Nephron progenitor cell (in vitro differentiated cells): ENCODE measurements around the gene WDTC1.
"Not testable (repeated sequence)": the region's sequence is repeated elsewhere in the genome, so short reads cannot be mapped to it uniquely, and the experiment has no call there.

ENCODE experiments used
- DNase-seq: peaks from one replicate; pipeline ENCODE4 v3.0.0; 2021
- H3K27ac Mint-ChIP-seq: 2 replicates; pipeline ENCODE4 v1.8.0; 2021; ENCODE audit warnings: mild to moderate bottlenecking, moderate library complexity, mixed read lengths
- H3K27me3 Mint-ChIP-seq: 2 replicates; pipeline ENCODE4 v1.8.0; 2021; ENCODE audit warnings: mild to moderate bottlenecking, low read depth, mixed read lengths; ENCODE audit not compliant: poor library complexity
- H3K36me3 Mint-ChIP-seq: 2 replicates; pipeline ENCODE4 v1.8.0; 2021; ENCODE audit warnings: low read depth, mixed read lengths
- H3K4me1 Mint-ChIP-seq: 2 replicates; pipeline ENCODE4 v1.8.0; 2021; ENCODE audit warnings: mixed read lengths
- H3K4me3 Mint-ChIP-seq: 2 replicates; pipeline ENCODE4 v1.8.0; 2021; ENCODE audit warnings: mild to moderate bottlenecking, moderate library complexity, mixed read lengths
- H3K9me3 Mint-ChIP-seq: 2 replicates; pipeline ENCODE4 v1.8.0; 2021; ENCODE audit warnings: mild to moderate bottlenecking, moderate library complexity, mixed read lengths
- TF ChIP-seq, protein P1 (sequence below): fragments of 200-600 bp; sonication (generic); IDR thresholded peaks from 2 replicates; pipeline ENCODE4 v1.5.0; 2021; ENCODE audit warnings: antibody characterized with exemption

Gene WDTC1

DNA sequence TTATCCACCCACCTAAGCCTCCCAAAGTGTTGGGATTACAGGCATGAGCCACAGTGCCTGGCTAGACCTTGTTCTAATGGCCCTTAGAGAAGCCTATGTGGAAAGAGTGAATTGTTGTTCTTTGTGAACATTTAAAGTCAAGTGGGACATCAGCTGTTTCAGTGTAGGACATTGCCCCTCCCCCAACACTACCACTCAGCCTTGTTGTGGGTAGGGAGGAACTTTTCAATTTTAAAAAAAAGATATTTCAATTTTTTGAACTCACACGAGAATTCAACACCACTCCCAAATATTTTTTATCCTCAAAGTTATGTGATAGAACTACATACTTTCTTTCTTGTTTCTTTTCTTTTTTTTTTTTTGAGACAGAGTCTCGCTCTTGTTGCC, 50.8 kb downstream of the WDTC1 start:
- Mint-ChIP-seq H3K36me3 (peaks cover 31% of the 10 kb centered on the region), H3K27me3 (no peaks in the 10 kb centered on the region), H3K4me1 (peaks cover 17% of the 10 kb centered on the region), H3K4me3 (no peak overlapping the region), H3K9me3 (peaks cover 5% of the 10 kb centered on the region), H3K27ac (no peak overlapping the region)
- TF ChIP-seq, protein P1, sequence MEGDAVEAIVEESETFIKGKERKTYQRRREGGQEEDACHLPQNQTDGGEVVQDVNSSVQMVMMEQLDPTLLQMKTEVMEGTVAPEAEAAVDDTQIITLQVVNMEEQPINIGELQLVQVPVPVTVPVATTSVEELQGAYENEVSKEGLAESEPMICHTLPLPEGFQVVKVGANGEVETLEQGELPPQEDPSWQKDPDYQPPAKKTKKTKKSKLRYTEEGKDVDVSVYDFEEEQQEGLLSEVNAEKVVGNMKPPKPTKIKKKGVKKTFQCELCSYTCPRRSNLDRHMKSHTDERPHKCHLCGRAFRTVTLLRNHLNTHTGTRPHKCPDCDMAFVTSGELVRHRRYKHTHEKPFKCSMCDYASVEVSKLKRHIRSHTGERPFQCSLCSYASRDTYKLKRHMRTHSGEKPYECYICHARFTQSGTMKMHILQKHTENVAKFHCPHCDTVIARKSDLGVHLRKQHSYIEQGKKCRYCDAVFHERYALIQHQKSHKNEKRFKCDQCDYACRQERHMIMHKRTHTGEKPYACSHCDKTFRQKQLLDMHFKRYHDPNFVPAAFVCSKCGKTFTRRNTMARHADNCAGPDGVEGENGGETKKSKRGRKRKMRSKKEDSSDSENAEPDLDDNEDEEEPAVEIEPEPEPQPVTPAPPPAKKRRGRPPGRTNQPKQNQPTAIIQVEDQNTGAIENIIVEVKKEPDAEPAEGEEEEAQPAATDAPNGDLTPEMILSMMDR: no peak
- no peak for DNase-seq

DNA sequence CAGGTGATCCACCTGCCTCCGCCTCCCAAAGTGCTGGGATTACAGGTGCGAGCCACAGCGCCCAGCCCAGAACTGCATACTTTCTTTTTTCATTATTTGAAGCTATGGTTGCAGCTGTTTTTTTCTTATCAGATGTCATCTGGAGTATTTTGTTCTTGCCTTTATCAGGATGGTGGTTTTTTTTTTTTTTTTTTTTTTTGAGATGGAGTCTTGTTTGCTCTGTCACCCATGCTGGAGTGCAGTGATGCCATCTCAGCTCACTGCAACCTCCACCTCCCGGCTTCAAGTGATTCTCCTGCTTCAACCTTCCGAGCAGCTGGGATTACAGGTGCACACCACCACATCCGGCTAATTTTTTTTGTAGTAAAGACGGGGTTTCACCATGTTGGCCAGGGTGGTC, 51.4 kb downstream of the WDTC1 start:
- not testable (repeated sequence) for H3K27me3 Mint-ChIP-seq, H3K4me3 Mint-ChIP-seq, H3K9me3 Mint-ChIP-seq, H3K27ac Mint-ChIP-seq, DNase-seq
- H3K36me3 Mint-ChIP-seq: peaks cover 37% of the 10 kb centered on the region
- H3K4me1 Mint-ChIP-seq: peaks cover 17% of the 10 kb centered on the region

DNA sequence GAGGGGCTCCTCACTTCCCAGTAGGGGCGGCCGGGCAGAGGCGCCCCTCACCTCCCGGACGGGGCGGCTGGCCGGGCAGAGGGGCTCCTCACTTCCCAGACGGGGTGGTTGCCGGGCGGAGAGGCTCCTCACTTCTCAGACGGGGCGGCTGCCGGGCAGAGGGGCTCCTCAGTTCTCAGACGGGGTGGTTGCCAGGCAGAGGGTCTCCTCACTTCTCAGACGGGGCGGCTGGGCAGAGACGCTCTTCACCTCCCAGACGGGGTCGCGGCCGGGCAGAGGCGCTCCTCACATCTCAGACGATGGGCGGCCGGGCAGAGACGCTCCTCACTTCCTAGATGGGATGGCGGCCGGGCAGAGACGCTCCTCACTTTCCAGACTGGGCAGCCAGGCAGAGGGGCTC, 54.7 kb downstream of the WDTC1 start:
- H3K36me3 Mint-ChIP-seq: peaks cover 37% of the 10 kb centered on the region
- not testable (repeated sequence) for H3K4me1 Mint-ChIP-seq, DNase-seq, H3K27me3 Mint-ChIP-seq, H3K27ac Mint-ChIP-seq, H3K9me3 Mint-ChIP-seq, H3K4me3 Mint-ChIP-seq

DNA sequence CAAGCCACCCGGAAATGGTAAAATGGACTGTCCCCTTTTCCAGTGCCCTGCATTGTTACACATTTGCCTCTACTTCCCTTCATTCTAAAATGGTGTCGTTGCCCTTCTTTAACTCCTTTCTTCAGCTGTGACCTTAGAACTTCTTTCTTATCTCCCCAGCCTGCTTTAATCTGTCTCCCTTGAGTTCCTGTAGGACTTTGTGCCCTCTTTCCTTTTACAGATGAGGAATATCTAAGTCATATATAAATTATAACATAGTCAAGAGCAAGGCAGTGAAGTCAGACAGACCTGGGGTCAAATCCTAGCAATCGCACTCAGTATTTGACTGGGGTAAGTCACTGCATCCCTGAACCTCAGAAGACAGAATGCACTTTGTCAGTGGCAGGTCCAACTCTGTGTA, 56.1 kb downstream of the WDTC1 start:
- Mint-ChIP-seq H3K36me3 (peaks cover 37% of the 10 kb centered on the region), H3K4me1 (peaks cover 13% of the 10 kb centered on the region), H3K27me3 (no peaks in the 10 kb centered on the region), H3K9me3 (peaks cover 9% of the 10 kb centered on the region), H3K27ac (no peak overlapping the region), H3K4me3 (no peak overlapping the region)
- DNase-seq: no peak
- TF ChIP-seq, protein P1: no peak

DNA sequence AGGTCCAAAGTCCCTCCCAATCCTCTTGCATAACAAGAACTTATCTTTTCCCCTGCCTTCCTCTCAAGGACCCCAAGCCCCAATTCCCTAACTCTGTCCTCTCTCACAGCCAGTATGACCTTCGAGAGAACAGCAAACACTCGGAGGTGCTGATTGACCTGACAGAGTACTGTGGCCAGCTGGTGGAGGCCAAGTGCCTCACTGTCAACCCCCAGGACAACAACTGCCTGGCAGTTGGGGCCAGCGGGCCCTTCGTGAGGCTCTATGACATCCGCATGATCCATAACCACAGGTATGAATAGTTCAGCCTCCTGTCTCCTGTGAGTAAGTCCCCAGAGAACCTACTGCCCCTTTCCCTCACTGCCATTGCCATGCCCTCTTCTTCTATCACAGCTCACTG, 57.7 kb downstream of the WDTC1 start:
- peaks cover 9% of the 10 kb centered on the region for H3K9me3 Mint-ChIP-seq
- DNase-seq: no peak

DNA sequence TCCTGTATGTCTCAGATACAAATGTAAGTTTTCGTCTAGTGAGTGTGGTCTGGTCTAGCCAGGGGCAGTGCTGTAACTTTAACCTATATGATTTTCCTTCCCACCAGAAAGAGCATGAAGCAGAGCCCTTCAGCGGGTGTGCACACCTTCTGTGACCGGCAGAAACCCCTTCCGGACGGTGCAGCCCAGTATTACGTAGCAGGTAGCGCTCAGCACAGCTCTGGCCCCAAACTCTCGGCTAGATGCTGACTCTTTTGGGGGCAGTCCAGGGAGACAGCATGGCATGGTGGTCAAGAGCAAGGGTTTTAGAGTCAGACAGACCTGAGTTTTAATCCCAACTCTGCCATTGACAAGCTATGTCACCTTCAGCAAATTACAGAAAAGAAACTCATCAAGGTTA, 59.5 kb downstream of the WDTC1 start:
- TF ChIP-seq, protein P1: no peak
- no peak for DNase-seq
- Mint-ChIP-seq H3K9me3 (peaks cover 9% of the 10 kb centered on the region), H3K4me1 (peaks cover 23% of the 10 kb centered on the region), H3K27ac (peak overlapping the region; percentile 20), H3K4me3 (no peak overlapping the region), H3K27me3 (no peaks in the 10 kb centered on the region), H3K36me3 (peaks cover 33% of the 10 kb centered on the region)

More for the DNA sequence above, 57.7 kb downstream of the WDTC1 start:
- Mint-ChIP-seq H3K36me3 (peaks cover 37% of the 10 kb centered on the region), H3K27me3 (no peaks in the 10 kb centered on the region), H3K4me1 (peaks cover 18% of the 10 kb centered on the region), H3K4me3 (no peak overlapping the region), H3K27ac (no peak overlapping the region)
- TF ChIP-seq, protein P1: no peak

DNA sequence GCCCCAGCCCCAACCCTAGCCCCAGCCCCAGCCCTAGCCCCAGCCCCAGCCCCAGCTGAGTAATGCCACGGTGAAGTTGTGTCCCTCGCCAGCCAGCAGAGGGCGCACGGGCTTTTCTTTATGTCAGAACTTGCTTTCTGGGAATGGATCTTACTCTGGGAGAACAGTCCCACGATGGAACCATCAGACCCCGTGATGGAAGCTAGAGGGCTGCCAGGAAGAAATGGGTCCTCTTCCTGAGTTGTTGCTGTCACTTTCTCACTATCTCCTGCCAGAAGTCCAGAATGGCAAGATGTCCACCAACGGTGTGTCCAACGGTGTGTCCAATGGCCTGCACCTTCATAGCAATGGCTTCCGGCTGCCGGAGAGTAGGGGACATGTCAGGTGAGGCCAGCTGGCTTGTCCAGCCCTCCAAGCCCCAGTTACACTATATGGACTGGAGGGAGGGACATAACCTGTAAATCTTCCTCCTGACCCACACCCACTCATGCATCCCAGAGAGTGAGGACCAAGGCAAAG, 62.4 kb downstream of the WDTC1 start:
- Mint-ChIP-seq H3K9me3 (no peaks in the 10 kb centered on the region), H3K27ac (no peak overlapping the region), H3K27me3 (no peaks in the 10 kb centered on the region), H3K4me3 (no peak overlapping the region), H3K4me1 (peaks cover 51% of the 10 kb centered on the region), H3K36me3 (peaks cover 20% of the 10 kb centered on the region)
- TF ChIP-seq, protein P1: peak; percentile 44
- peak; percentile 87 for DNase-seq
